Chondrocyte (in vitro differentiated cells): ENCODE data around the gene EIF4E1B. TPM values are rescaled to one million over a fixed set of nuclear protein-coding genes. Genes with fewer than 3 reads are reported as not detected.

Experiments
- DNase-seq: peaks from one replicate; pipeline ENCODE4 v3.0.0; 2021; ENCODE audit warnings: mixed read lengths, low spot score
- H3K27ac Mint-ChIP-seq: one replicate; pipeline ENCODE4 v1.8.0; 2021; ENCODE audit warnings: mild to moderate bottlenecking, moderate library complexity, mixed read lengths; ENCODE audit not compliant: unreplicated experiment
- H3K27me3 Mint-ChIP-seq: 2 replicates; pipeline ENCODE4 v1.8.0; 2021; ENCODE audit warnings: low read depth, mixed read lengths
- H3K36me3 Mint-ChIP-seq: 2 replicates; pipeline ENCODE4 v1.8.0; 2021; ENCODE audit warnings: low read depth, mixed read lengths
- H3K4me1 Mint-ChIP-seq: 2 replicates; pipeline ENCODE4 v1.8.0; 2021; ENCODE audit warnings: low read depth, mild to moderate bottlenecking, mixed read lengths
- H3K4me3 Mint-ChIP-seq: one replicate; pipeline ENCODE4 v1.8.0; 2021; ENCODE audit warnings: mild to moderate bottlenecking, moderate library complexity, mixed read lengths; ENCODE audit not compliant: unreplicated experiment
- H3K9me3 Mint-ChIP-seq: 2 replicates; pipeline ENCODE4 v1.8.0; 2021; ENCODE audit warnings: low read depth, mixed read lengths
- total RNA-seq: library from RNA; stranded (reverse); gene quantifications from 3 replicates; pipeline ENCODE4 v1.2.1, GENCODE V29; 2021
- TF ChIP-seq, protein P1 (sequence below): fragments of 200-600 bp; sonication (generic); IDR thresholded peaks from 2 replicates; pipeline ENCODE4 v1.5.0; 2021; ENCODE audit warnings: antibody characterized with exemption, mild to moderate bottlenecking, moderate library complexity

EIF4E1B gene
- total RNA-seq, 1 donor from 2014 or later = not detected

- Mint-ChIP-seq H3K27me3 (peaks cover 1% of the 10 kb centered on the region), H3K4me3 (no peak overlapping the region), H3K9me3 (no peaks in the 10 kb centered on the region), H3K36me3 (no peaks in the 10 kb centered on the region), H3K27ac (no peak overlapping the region), H3K4me1 (no peaks in the 10 kb centered on the region)
- TF ChIP-seq, protein P1, sequence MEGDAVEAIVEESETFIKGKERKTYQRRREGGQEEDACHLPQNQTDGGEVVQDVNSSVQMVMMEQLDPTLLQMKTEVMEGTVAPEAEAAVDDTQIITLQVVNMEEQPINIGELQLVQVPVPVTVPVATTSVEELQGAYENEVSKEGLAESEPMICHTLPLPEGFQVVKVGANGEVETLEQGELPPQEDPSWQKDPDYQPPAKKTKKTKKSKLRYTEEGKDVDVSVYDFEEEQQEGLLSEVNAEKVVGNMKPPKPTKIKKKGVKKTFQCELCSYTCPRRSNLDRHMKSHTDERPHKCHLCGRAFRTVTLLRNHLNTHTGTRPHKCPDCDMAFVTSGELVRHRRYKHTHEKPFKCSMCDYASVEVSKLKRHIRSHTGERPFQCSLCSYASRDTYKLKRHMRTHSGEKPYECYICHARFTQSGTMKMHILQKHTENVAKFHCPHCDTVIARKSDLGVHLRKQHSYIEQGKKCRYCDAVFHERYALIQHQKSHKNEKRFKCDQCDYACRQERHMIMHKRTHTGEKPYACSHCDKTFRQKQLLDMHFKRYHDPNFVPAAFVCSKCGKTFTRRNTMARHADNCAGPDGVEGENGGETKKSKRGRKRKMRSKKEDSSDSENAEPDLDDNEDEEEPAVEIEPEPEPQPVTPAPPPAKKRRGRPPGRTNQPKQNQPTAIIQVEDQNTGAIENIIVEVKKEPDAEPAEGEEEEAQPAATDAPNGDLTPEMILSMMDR = no peak
- DNase-seq = no peak
Observed at GRCh38 chr5:176601901-176602482, 28.5 kb upstream of the EIF4E1B start.

- TF ChIP-seq, protein P1 = no peak
- H3K36me3 Mint-ChIP-seq = no peaks in the 10 kb centered on the region
- no peaks in the 10 kb centered on the region for H3K4me1 Mint-ChIP-seq
- no peaks in the 10 kb centered on the region for H3K9me3 Mint-ChIP-seq
- peaks cover 1% of the 10 kb centered on the region for H3K27me3 Mint-ChIP-seq
- H3K4me3 Mint-ChIP-seq = no peak overlapping the region
- H3K27ac Mint-ChIP-seq = no peak overlapping the region
- DNase-seq = no peak
Observed at GRCh38 chr5:176603091-176603490, 27.4 kb upstream of the EIF4E1B start.

GRCh38 chr5:176606032-176606431, 24.4 kb upstream of the EIF4E1B start:
- Mint-ChIP-seq H3K36me3 (no peaks in the 10 kb centered on the region), H3K27ac (no peak overlapping the region), H3K4me3 (no peak overlapping the region), H3K27me3 (peaks cover 1% of the 10 kb centered on the region), H3K9me3 (no peaks in the 10 kb centered on the region), H3K4me1 (peaks cover 7% of the 10 kb centered on the region)
- TF ChIP-seq, protein P1 = no peak
- no peak for DNase-seq

GRCh38 chr5:176606875-176607274, 23.6 kb upstream of the EIF4E1B start:
- H3K4me1 Mint-ChIP-seq = peaks cover 9% of the 10 kb centered on the region
- H3K9me3 Mint-ChIP-seq = no peaks in the 10 kb centered on the region
- no peak for DNase-seq
- peaks cover 1% of the 10 kb centered on the region for H3K27me3 Mint-ChIP-seq
- TF ChIP-seq, protein P1 = no peak
- H3K27ac Mint-ChIP-seq = no peak overlapping the region
- no peaks in the 10 kb centered on the region for H3K36me3 Mint-ChIP-seq
- H3K4me3 Mint-ChIP-seq = no peak overlapping the region

DNA sequence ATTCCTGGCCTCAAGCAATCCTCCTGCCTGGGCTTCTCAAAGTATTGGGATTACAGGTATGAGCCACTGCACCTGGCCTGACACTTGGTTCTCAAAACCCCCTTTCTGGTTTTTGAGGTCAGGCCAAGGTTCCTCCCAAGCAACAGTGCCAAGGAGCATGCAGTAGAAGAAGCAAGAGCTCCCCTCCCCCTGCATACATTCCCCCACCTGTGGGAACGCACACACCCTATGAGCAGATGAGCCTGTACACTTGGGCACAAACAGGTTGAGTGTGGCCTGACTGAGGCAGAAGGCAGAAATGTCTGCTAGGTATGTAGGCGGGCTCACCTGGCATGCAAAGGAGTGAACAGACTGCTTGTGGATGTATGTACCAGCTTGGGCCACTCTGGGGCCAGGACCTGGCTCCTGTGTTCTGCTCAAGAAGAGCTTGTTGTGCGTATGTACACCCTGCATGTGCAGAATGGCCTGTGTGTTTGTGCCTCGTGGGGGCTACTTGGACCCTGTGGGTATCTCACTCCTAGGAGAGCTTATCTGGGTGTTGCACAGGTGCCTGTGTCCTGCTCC, 22.3 kb upstream of the EIF4E1B start:
- Mint-ChIP-seq H3K9me3 (no peaks in the 10 kb centered on the region), H3K4me1 (peaks cover 9% of the 10 kb centered on the region), H3K27ac (no peak overlapping the region), H3K4me3 (peak overlapping the region; percentile 86), H3K27me3 (peaks cover 3% of the 10 kb centered on the region), H3K36me3 (no peaks in the 10 kb centered on the region)
- DNase-seq = no peak
- TF ChIP-seq, protein P1 = no peak
